ENCODE results near the gene NT5M. TPM values are rescaled to one million over a fixed set of nuclear protein-coding genes. Genes with fewer than 3 reads are reported as not detected.

Gene NT5M
- total RNA-seq, 4 donors from 2014 or later = 0.68 to 4.2 (median 1.7) TPM; not detected in 1

DNA sequence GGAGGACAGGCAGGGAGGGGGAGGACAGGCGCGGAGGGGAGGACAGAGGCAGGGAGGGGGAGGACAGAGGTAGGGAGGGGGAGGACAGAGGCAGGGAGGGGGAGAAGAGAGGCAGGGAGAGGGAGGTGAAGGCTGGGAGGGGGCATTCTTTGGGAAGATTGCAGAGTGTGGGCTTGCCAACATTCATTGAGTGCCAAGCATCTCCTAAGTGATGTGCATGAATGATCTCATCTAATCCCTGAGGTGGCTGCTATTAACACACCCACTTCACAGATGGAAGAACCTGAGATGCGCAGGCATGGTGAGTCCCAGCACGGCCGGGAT, 58.3 kb downstream of the NT5M start:
- no peak for DNase-seq
- no peaks in the 10 kb centered on the region for H3K9me3 ChIP-seq
- no peaks in the 10 kb centered on the region for H3K27me3 ChIP-seq
- H3K4me3 ChIP-seq = no peak overlapping the region
- 68 to 75% methylated on average over 5 of the region's 5 CpGs for WGBS, 2 donors (ENCODE audit: low coverage in 1 of 2)
- no peaks in the 10 kb centered on the region for H3K36me3 ChIP-seq
- TF ChIP-seq POLR2A (IDR thresholded peaks at IDR 0.05) (no peak), POLR2AphosphoS5 (IDR thresholded peaks at IDR 0.05) (no peak), EP300 (IDR thresholded peaks at IDR 0.05; ENCODE audit: low read depth) (no peak)
- TF ChIP-seq, protein P1, sequence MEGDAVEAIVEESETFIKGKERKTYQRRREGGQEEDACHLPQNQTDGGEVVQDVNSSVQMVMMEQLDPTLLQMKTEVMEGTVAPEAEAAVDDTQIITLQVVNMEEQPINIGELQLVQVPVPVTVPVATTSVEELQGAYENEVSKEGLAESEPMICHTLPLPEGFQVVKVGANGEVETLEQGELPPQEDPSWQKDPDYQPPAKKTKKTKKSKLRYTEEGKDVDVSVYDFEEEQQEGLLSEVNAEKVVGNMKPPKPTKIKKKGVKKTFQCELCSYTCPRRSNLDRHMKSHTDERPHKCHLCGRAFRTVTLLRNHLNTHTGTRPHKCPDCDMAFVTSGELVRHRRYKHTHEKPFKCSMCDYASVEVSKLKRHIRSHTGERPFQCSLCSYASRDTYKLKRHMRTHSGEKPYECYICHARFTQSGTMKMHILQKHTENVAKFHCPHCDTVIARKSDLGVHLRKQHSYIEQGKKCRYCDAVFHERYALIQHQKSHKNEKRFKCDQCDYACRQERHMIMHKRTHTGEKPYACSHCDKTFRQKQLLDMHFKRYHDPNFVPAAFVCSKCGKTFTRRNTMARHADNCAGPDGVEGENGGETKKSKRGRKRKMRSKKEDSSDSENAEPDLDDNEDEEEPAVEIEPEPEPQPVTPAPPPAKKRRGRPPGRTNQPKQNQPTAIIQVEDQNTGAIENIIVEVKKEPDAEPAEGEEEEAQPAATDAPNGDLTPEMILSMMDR (IDR thresholded peaks at IDR 0.05) = no peak
- H3K27ac ChIP-seq = no peak overlapping the region
- peaks cover 0 to 5% (median 0%) of the 10 kb centered on the region in 4 donors for H3K4me1 ChIP-seq
- in situ Hi-C loops (cut with MboI; ENCODE audit: low pct_ligation_motif_present in 1 of 4, low pct_unique_long_range_greater_than_20kb in 1 of 4, low sequenced_read_pairs in 3 of 4) (no loop called here), intact Hi-C loops (cut with DNase I; ENCODE audit: low total_unique reads) (no loop called here)

DNA sequence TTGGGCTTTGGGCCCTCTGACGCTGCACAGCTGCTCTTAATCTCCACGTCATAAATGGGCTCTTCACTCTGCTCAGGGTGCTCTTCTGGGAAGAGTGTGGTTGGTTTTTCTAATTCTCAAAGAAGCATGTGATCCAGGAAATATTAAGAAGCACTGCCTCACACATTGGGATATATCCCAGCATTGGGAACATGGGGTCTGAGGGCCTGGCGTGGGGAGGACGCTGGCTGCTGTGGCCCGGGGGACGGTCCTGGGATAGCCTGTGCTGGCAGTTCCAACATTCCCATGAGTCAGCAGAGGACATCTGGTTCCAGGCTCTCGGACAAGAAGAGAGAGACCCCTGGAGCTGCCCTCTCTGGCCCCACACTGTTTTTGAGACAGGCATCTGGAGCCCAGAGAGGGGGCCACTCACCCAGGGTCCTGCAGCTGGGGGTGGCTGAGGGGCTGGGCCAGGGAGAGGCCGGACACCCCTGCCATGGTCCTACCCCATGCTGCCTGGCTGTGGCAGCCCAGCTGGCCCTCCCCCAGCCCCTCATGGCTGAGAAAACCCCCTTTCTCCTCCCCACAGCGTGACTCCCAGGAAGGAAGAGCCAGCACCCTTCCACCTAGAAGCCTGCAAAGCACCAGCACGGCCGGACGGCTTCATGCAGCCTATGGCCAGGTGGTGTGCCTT, 58.8 kb downstream of the NT5M start:
- TF ChIP-seq POLR2AphosphoS5 (IDR thresholded peaks at IDR 0.05) = no peak
- no peak for TF ChIP-seq EP300 (IDR thresholded peaks at IDR 0.05; ENCODE audit: low read depth)
- TF ChIP-seq, protein P1 (IDR thresholded peaks at IDR 0.05) = no peak
- no peak for TF ChIP-seq POLR2A (IDR thresholded peaks at IDR 0.05)
- Histone ChIP-seq H3K9me3 (no peaks in the 10 kb centered on the region), H3K4me1 (peaks cover 0 to 5% (median 0%) of the 10 kb centered on the region in 4 donors), H3K27me3 (no peaks in the 10 kb centered on the region), H3K36me3 (no peaks in the 10 kb centered on the region), H3K4me3 (no peak overlapping the region), H3K27ac (no peak overlapping the region)
- intact Hi-C loops (cut with DNase I; ENCODE audit: low total_unique reads) (no loop called here), in situ Hi-C loops (cut with MboI; ENCODE audit: low pct_ligation_motif_present in 1 of 4, low pct_unique_long_range_greater_than_20kb in 1 of 4, low sequenced_read_pairs in 3 of 4) (no loop called here)
- DNase-seq = no peak
- WGBS, 2 donors (ENCODE audit: low coverage in 1 of 2) = 74% methylated on average over 11 of the region's 12 CpGs; no CpG with 5 or more reads in 1 of the 2 donors

- no peak overlapping the region for H3K27ac ChIP-seq
- H3K4me3 ChIP-seq = no peak overlapping the region
- H3K4me1 ChIP-seq = peaks cover 0 to 5% (median 0%) of the 10 kb centered on the region in 4 donors
- no peak for DNase-seq
- intact Hi-C loops (cut with DNase I; ENCODE audit: low total_unique reads) = no loop called here
- no peaks in the 10 kb centered on the region for H3K36me3 ChIP-seq
- whole genome bisulfite sequencing, 2 donors (ENCODE audit: low coverage in 1 of 2) = 93 to 94% methylated on average over 5 to 7 of the region's 7 CpGs
- H3K27me3 ChIP-seq = no peaks in the 10 kb centered on the region
- H3K9me3 ChIP-seq = no peaks in the 10 kb centered on the region
- in situ Hi-C loops (cut with MboI; ENCODE audit: low pct_ligation_motif_present in 1 of 4, low pct_unique_long_range_greater_than_20kb in 1 of 4, low sequenced_read_pairs in 3 of 4) = no loop called here
- TF ChIP-seq EP300 (IDR thresholded peaks at IDR 0.05; ENCODE audit: low read depth) = no peak
- no peak for TF ChIP-seq POLR2AphosphoS5 (IDR thresholded peaks at IDR 0.05)
- no peak for TF ChIP-seq POLR2A (IDR thresholded peaks at IDR 0.05)
- TF ChIP-seq, protein P1 (IDR thresholded peaks at IDR 0.05) = no peak
These were observed 59.4 kb downstream of the NT5M start for GRCh38 chr17:17362540-17362930.

- TF ChIP-seq, protein P1 (IDR thresholded peaks at IDR 0.05) = peak in 1 of 5 experiments; percentile 13
- TF ChIP-seq POLR2AphosphoS5 (IDR thresholded peaks at IDR 0.05) = no peak
- intact Hi-C loops (cut with DNase I; ENCODE audit: low total_unique reads) = no loop called here
- DNase-seq = peak; percentile 41
- H3K27me3 ChIP-seq = no peaks in the 10 kb centered on the region
- no peaks in the 10 kb centered on the region for H3K9me3 ChIP-seq
- in situ Hi-C loops (cut with MboI; ENCODE audit: low pct_ligation_motif_present in 1 of 4, low pct_unique_long_range_greater_than_20kb in 1 of 4, low sequenced_read_pairs in 3 of 4) = no loop called here
- 52% methylated on average over 8 of the region's 8 CpGs; no CpG with 5 or more reads in 1 of the 2 donors for WGBS, 2 donors (ENCODE audit: low coverage in 1 of 2)
- peak overlapping the region in 2 of 4 donors; percentile 10 to 12 for H3K27ac ChIP-seq
- H3K4me1 ChIP-seq = peaks cover 0 to 5% (median 0%) of the 10 kb centered on the region in 4 donors
- no peak overlapping the region for H3K4me3 ChIP-seq
- no peaks in the 10 kb centered on the region for H3K36me3 ChIP-seq
These were observed 60.6 kb downstream of the NT5M start for GRCh38 chr17:17363638-17364337.

Data from transverse colon (tissue), 4 donors.